IMR-90 (cell line): ENCODE results near the gene IL36RN.

Source experiments
- POLR2A ChIP-seq: IDR thresholded peaks from 2 replicates; pipeline ENCODE4 v1.6.1; 2012; ENCODE audit warnings: mild to moderate bottlenecking, low read depth, low read length
- TF ChIP-seq, protein P1 (sequence below): conservative IDR thresholded peaks from 2 replicates; pipeline ENCODE4 v1.5.1; 2012; ENCODE audit warnings: mild to moderate bottlenecking, low read depth, low read length, improper control_type of control experiment

DNA sequence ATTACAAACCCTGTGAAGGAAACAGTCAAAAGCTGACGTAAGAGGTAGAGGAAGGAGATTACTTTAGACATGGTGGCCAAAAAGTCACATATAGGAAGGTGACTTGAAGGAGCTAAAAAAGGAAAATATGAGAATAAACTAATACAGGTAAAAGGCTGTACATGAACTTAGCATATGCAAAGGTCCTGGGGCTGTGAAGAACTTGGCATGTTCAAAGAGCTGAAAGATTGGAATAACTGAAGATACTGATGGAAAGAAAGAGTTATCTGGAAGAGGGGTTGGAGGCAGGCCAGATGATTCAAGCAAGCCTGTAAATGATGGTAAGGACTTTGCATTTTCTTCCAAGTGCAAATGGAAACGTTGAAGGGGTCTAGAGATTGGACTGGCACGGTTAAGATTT, 40.5 kb upstream of the IL36RN start:
- TF ChIP-seq, protein P1, sequence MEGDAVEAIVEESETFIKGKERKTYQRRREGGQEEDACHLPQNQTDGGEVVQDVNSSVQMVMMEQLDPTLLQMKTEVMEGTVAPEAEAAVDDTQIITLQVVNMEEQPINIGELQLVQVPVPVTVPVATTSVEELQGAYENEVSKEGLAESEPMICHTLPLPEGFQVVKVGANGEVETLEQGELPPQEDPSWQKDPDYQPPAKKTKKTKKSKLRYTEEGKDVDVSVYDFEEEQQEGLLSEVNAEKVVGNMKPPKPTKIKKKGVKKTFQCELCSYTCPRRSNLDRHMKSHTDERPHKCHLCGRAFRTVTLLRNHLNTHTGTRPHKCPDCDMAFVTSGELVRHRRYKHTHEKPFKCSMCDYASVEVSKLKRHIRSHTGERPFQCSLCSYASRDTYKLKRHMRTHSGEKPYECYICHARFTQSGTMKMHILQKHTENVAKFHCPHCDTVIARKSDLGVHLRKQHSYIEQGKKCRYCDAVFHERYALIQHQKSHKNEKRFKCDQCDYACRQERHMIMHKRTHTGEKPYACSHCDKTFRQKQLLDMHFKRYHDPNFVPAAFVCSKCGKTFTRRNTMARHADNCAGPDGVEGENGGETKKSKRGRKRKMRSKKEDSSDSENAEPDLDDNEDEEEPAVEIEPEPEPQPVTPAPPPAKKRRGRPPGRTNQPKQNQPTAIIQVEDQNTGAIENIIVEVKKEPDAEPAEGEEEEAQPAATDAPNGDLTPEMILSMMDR, result no peak
- TF ChIP-seq POLR2A, result no peak
